ENCODE results near the gene KLF14.
A peak's percentile ranks its signal among the peaks of the same experiment; 100 is the strongest.

Gene KLF14

GRCh38 chr7:130758429-130759056 lies 24.5 kb upstream of the KLF14 start:
- ChIA-PET POLR2A (no interaction called here), CTCF (interaction anchor here (0.6 to 1.0 kb wide), 9 partner anchors 16 to 552 kb away, joined by 3 to 6 read pairs (median 3); no protein-coding TSS in a partner anchor)
- DNase-seq (ENCODE audit: extremely low spot score) = peak; percentile 18

GRCh38 chr7:130756316-130756715 lies 22.3 kb upstream of the KLF14 start:
- ChIA-PET POLR2A (no interaction called here), CTCF (no interaction called here)
- TF ChIP-seq TARDBP (IDR thresholded peaks at IDR 0.05) (no peak), PKNOX1 (IDR thresholded peaks at IDR 0.05) (no peak), FOXA1 (IDR thresholded peaks at IDR 0.05) (no peak), ELF4 (IDR thresholded peaks at IDR 0.05) (no peak)
- no peak for DNase-seq (ENCODE audit: extremely low spot score)

More at GRCh38 chr7:130758429-130759056, 24.5 kb upstream of the KLF14 start:
- TF ChIP-seq CTBP1 (IDR thresholded peaks at IDR 0.05; ENCODE audit: borderline replicate concordance) = no peak
- TF ChIP-seq FOXM1 (IDR thresholded peaks at IDR 0.05; ENCODE audit: borderline replicate concordance) = no peak
- no peak for TF ChIP-seq ARNT (IDR thresholded peaks at IDR 0.05)
- no peak for TF ChIP-seq ELF4 (IDR thresholded peaks at IDR 0.05)
- TF ChIP-seq HDGF (IDR thresholded peaks at IDR 0.05; ENCODE audit: borderline replicate concordance) = no peak
- no peak for TF ChIP-seq SUZ12 (IDR thresholded peaks at IDR 0.05)
- no peak for TF ChIP-seq BHLHE40 (IDR thresholded peaks at IDR 0.05; ENCODE audit: borderline replicate concordance)
- no peak for TF ChIP-seq SP1 (IDR thresholded peaks at IDR 0.05)

GRCh38 chr7:130752424-130752823 lies 18.4 kb upstream of the KLF14 start:
- TF ChIP-seq HDGF (IDR thresholded peaks at IDR 0.05; ENCODE audit: borderline replicate concordance) = no peak
- TF ChIP-seq ARNT (IDR thresholded peaks at IDR 0.05) = no peak
- TF ChIP-seq FOXA1 (IDR thresholded peaks at IDR 0.05) = no peak
- no peak for TF ChIP-seq FOXM1 (IDR thresholded peaks at IDR 0.05; ENCODE audit: borderline replicate concordance)
- CTCF ChIA-PET = no interaction called here
- DNase-seq (ENCODE audit: extremely low spot score) = no peak
- POLR2A ChIA-PET = no interaction called here

GRCh38 chr7:130750755-130751154 lies 16.7 kb upstream of the KLF14 start:
- POLR2A ChIA-PET = no interaction called here
- DNase-seq (ENCODE audit: extremely low spot score) = no peak
- CTCF ChIA-PET = no interaction called here
- no peak for TF ChIP-seq ZNF384 (IDR thresholded peaks at IDR 0.05)
- no peak for TF ChIP-seq CTBP1 (IDR thresholded peaks at IDR 0.05; ENCODE audit: borderline replicate concordance)
- TF ChIP-seq L3MBTL2 (conservative IDR thresholded peaks at IDR 0.05) = no peak
- TF ChIP-seq LEF1 (IDR thresholded peaks at IDR 0.05; ENCODE audit: borderline replicate concordance) = no peak

- CTCF ChIA-PET = no interaction called here
- POLR2A ChIA-PET = no interaction called here
- no peak for TF ChIP-seq NFRKB (IDR thresholded peaks at IDR 0.05)
- TF ChIP-seq ZNF384 (IDR thresholded peaks at IDR 0.05) = no peak
- no peak for TF ChIP-seq SUZ12 (IDR thresholded peaks at IDR 0.05)
- TF ChIP-seq ARNT (IDR thresholded peaks at IDR 0.05) = no peak
- DNase-seq (ENCODE audit: extremely low spot score) = no peak
Measured at GRCh38 chr7:130748531-130749389, 14.8 kb upstream of the KLF14 start.

GRCh38 chr7:130741331-130741995 lies 7.5 kb upstream of the KLF14 start:
- POLR2A ChIA-PET = no interaction called here
- TF ChIP-seq PKNOX1 (IDR thresholded peaks at IDR 0.05) (no peak), FOXA1 (IDR thresholded peaks at IDR 0.05) (no peak), ELF4 (IDR thresholded peaks at IDR 0.05) (no peak), FOXK2 (IDR thresholded peaks at IDR 0.05) (no peak), HDGF (IDR thresholded peaks at IDR 0.05; ENCODE audit: borderline replicate concordance) (no peak), TARDBP (IDR thresholded peaks at IDR 0.05) (no peak), ZNF384 (IDR thresholded peaks at IDR 0.05) (no peak), ARNT (IDR thresholded peaks at IDR 0.05) (no peak), LEF1 (IDR thresholded peaks at IDR 0.05; ENCODE audit: borderline replicate concordance) (no peak), FOXM1 (IDR thresholded peaks at IDR 0.05; ENCODE audit: borderline replicate concordance) (no peak)
- DNase-seq (ENCODE audit: extremely low spot score) = no peak
- CTCF ChIA-PET = no interaction called here

- ChIA-PET POLR2A (interaction anchor here (0.6 kb wide), 1 partner anchor 21 kb away, joined by 5 read pairs; no protein-coding TSS in a partner anchor), CTCF (no interaction called here)
- no peak for DNase-seq (ENCODE audit: extremely low spot score)
- TF ChIP-seq PKNOX1 (IDR thresholded peaks at IDR 0.05) = no peak
- TF ChIP-seq BHLHE40 (IDR thresholded peaks at IDR 0.05; ENCODE audit: borderline replicate concordance) = no peak
- no peak for TF ChIP-seq FOXK2 (IDR thresholded peaks at IDR 0.05)
- no peak for TF ChIP-seq SP1 (IDR thresholded peaks at IDR 0.05)
- TF ChIP-seq TARDBP (IDR thresholded peaks at IDR 0.05) = no peak
- no peak for TF ChIP-seq LEF1 (IDR thresholded peaks at IDR 0.05; ENCODE audit: borderline replicate concordance)
- no peak for TF ChIP-seq FOXM1 (IDR thresholded peaks at IDR 0.05; ENCODE audit: borderline replicate concordance)
- no peak for TF ChIP-seq ZNF384 (IDR thresholded peaks at IDR 0.05)
- no peak for TF ChIP-seq L3MBTL2 (conservative IDR thresholded peaks at IDR 0.05)
- TF ChIP-seq CTBP1 (IDR thresholded peaks at IDR 0.05; ENCODE audit: borderline replicate concordance) = no peak
- TF ChIP-seq ELF4 (IDR thresholded peaks at IDR 0.05) = no peak
- no peak for TF ChIP-seq NFRKB (IDR thresholded peaks at IDR 0.05)
- TF ChIP-seq HDGF (IDR thresholded peaks at IDR 0.05; ENCODE audit: borderline replicate concordance) = no peak
- TF ChIP-seq ARNT (IDR thresholded peaks at IDR 0.05) = no peak
- no peak for TF ChIP-seq FOXA1 (IDR thresholded peaks at IDR 0.05)
Measured at GRCh38 chr7:130740606-130741005, 6.6 kb upstream of the KLF14 start.
